Neural progenitor cell (in vitro differentiated cells): Measurements from ENCODE around the gene FAM83B.

Experiments
- EZH2 ChIP-seq: fragments of 200-600 bp; sonication (generic); IDR thresholded peaks from 2 replicates; pipeline ENCODE4 v1.6.1; 2017; ENCODE audit warnings: antibody characterized with exemption, mild to moderate bottlenecking, moderate library complexity
- TF ChIP-seq, protein P1 (sequence below): fragments of 200-600 bp; sonication (generic); IDR thresholded peaks from 2 replicates; pipeline ENCODE4 v1.5.1; 2017; ENCODE audit warnings: antibody characterized with exemption, mild to moderate bottlenecking

DNA sequence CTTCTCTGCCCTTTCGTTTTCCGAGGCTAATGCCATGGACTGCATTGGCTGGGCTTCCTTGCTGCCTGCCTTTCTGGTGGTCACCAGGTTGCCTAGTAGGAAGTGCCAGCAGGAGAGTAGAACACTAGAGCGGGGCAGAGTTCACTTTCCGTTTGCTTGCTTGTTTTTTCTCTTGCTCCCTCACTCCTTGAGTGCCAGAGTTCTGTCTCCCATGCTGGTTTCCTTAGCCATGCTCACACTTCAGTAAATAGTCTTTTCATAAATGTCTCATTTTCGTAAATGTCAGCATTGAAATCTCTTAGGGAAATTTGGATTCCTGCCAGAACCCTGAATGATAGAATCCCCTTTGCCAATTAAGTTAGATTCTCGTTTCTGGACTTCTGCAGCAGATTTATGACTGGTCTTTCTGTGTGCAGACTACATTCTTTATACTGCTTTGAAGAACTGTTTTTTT, 63.9 kb downstream of the FAM83B start:
- TF ChIP-seq, protein P1, sequence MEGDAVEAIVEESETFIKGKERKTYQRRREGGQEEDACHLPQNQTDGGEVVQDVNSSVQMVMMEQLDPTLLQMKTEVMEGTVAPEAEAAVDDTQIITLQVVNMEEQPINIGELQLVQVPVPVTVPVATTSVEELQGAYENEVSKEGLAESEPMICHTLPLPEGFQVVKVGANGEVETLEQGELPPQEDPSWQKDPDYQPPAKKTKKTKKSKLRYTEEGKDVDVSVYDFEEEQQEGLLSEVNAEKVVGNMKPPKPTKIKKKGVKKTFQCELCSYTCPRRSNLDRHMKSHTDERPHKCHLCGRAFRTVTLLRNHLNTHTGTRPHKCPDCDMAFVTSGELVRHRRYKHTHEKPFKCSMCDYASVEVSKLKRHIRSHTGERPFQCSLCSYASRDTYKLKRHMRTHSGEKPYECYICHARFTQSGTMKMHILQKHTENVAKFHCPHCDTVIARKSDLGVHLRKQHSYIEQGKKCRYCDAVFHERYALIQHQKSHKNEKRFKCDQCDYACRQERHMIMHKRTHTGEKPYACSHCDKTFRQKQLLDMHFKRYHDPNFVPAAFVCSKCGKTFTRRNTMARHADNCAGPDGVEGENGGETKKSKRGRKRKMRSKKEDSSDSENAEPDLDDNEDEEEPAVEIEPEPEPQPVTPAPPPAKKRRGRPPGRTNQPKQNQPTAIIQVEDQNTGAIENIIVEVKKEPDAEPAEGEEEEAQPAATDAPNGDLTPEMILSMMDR: no peak
- no peak for TF ChIP-seq EZH2
